Erythroblast (primary cell): Measurements from ENCODE around the gene ELOVL2.

Experiments
- GATA1 ChIP-seq: IDR thresholded peaks from 2 replicates; pipeline ENCODE4 v1.6.1; 2011; ENCODE audit warnings: low read depth, mild to moderate bottlenecking, control low read depth, low read length, moderate library complexity
- POLR2A ChIP-seq: IDR thresholded peaks from 2 replicates; pipeline ENCODE4 v1.6.1; 2011; ENCODE audit warnings: mild to moderate bottlenecking, low read length

- no peak for TF ChIP-seq POLR2A
- TF ChIP-seq GATA1, result no peak
Measured at GRCh38 chr6:11055127-11055627, 11.1 kb upstream of the ELOVL2 start.
